Transverse colon (tissue), 4 donors: Measurements from ENCODE around the gene FCSK. TPM values are rescaled to one million over a fixed set of nuclear protein-coding genes. Genes with fewer than 3 reads are reported as not detected.

Source experiments
- DNase-seq: peaks from one replicate; pipeline ENCODE4 v3.0.0-alpha.2; 2019
- H3K27ac ChIP-seq, 4 donors: fragments of 200-600 bp; sonication (generic); 2 replicates each; pipeline ENCODE4 v1.5.1; 2016 to 2018; ENCODE audit warnings: inconsistent platforms in 4 of 4
- H3K27me3 ChIP-seq: fragments of 200-600 bp; sonication (generic); 2 replicates; pipeline ENCODE4 v1.5.1; 2017; ENCODE audit warnings: inconsistent platforms
- H3K36me3 ChIP-seq, 4 donors: fragments of 200-600 bp; sonication (generic); 2 replicates each; pipeline ENCODE4 v1.5.1; 2017 to 2019; ENCODE audit warnings: inconsistent platforms in 4 of 4
- H3K4me1 ChIP-seq, 4 donors: fragments of 200-600 bp; sonication (generic); 2 replicates each; pipeline ENCODE4 v1.5.1; 2017 to 2020; ENCODE audit warnings: inconsistent platforms in 4 of 4
- H3K4me3 ChIP-seq, 4 donors: fragments of 200-600 bp; sonication (generic); 1 replicate in 1 of 4; 2 replicates in 3 of 4; pipeline versions ENCODE4 v1.5.1 to v1.6.1; 2017 to 2019; ENCODE audit warnings: inconsistent platforms in 4 of 4
- H3K9me3 ChIP-seq, 2 donors: fragments of 200-600 bp; sonication (generic); 2 replicates each; pipeline ENCODE4 v1.5.1; 2017 to 2019; ENCODE audit warnings: inconsistent platforms in 2 of 2
- CTCF ChIP-seq, 5 experiments: fragments of 200-600 bp in 3 of 5; fragments of 450-650 bp in 2 of 5; sonication (generic) in 3 of 5; IDR thresholded peaks; 1 replicate in 2 of 5; 2 replicates in 3 of 5; pipeline ENCODE4 v1.5.1; 2016 to 2017; ENCODE audit warnings: antibody characterized with exemption in 5 of 5, inconsistent platforms in 3 of 5, mild to moderate bottlenecking in 2 of 5, moderate library complexity in 1 of 5
- EP300 ChIP-seq: sonication (generic); formaldehyde crosslinking; IDR thresholded peaks from one replicate; pipeline ENCODE4 v1.6.1; 2017; ENCODE audit warnings: antibody characterized with exemption, low read depth
- POLR2A ChIP-seq: fragments of 450-650 bp; IDR thresholded peaks from one replicate; pipeline ENCODE4 v1.6.1; 2016; ENCODE audit warnings: antibody characterized with exemption, mild to moderate bottlenecking, moderate library complexity
- POLR2AphosphoS5 ChIP-seq, 3 donors: sonication (generic); formaldehyde crosslinking; IDR thresholded peaks; one replicate each; pipeline ENCODE4 v1.6.1; 2016; ENCODE audit warnings: antibody characterized with exemption in 3 of 3
- WGBS, 2 donors: methylation state at CpG; one replicate each; pipeline ENCODE4 v1.1.5; 2018; ENCODE audit warnings: low coverage in 1 of 2; 5-methylcytosine and 5-hydroxymethylcytosine counted together
- in situ Hi-C, 4 donors: fragments of 200-750 bp; cut with MboI; loops; one replicate each; pipeline versions ENCODE4 v1.15.0 to v1.15.1; 2017; ENCODE audit warnings: low sequenced_read_pairs in 3 of 4, low pct_ligation_motif_present in 1 of 4, low pct_unique_long_range_greater_than_20kb in 1 of 4
- intact Hi-C: fragments of 100-400 bp; cut with DNase I; formaldehyde crosslinking; loops from one replicate; pipeline ENCODE4 v1.15.1; 2023; ENCODE audit warnings: low total_unique reads
- total RNA-seq, 4 donors: library from RNA; depleted of rRNA; stranded (reverse); fragments of >200 nt; gene quantifications; one replicate each; pipeline ENCODE4 v1.1.0, GENCODE V29; 2016

The FCSK gene
- total RNA-seq, 4 donors from 2014 or later: 38.5 to 62.7 (median 43.1) TPM

- WGBS, 2 donors: 84% methylated on average over 17 of the region's 17 CpGs; no CpG with 5 or more reads in 1 of the 2 donors
- no peak for DNase-seq
- intact Hi-C loops: no loop called here
- no peak overlapping the region for H3K4me3 ChIP-seq
- in situ Hi-C loops: no loop called here
- peaks cover 0 to 17% (median 7%) of the 10 kb centered on the region in 4 donors for H3K36me3 ChIP-seq
- no peaks in the 10 kb centered on the region for H3K27me3 ChIP-seq
- no peaks in the 10 kb centered on the region for H3K9me3 ChIP-seq
- H3K4me1 ChIP-seq: no peaks in the 10 kb centered on the region
- H3K27ac ChIP-seq: no peak overlapping the region
- TF ChIP-seq POLR2A: no peak
- no peak for TF ChIP-seq CTCF (IDR thresholded peaks at IDR 0.05)
- no peak for TF ChIP-seq POLR2AphosphoS5 (IDR thresholded peaks at IDR 0.05)
- no peak for TF ChIP-seq EP300
These were observed 26.0 kb downstream of the FCSK start for GRCh38 chr16:70480127-70481105.

GRCh38 chr16:70481929-70482536, 27.6 kb downstream of the FCSK start:
- intact Hi-C loops (no loop called here), in situ Hi-C loops (no loop called here)
- Histone ChIP-seq H3K27ac (no peak overlapping the region), H3K9me3 (no peaks in the 10 kb centered on the region), H3K4me3 (no peak overlapping the region), H3K27me3 (no peaks in the 10 kb centered on the region), H3K4me1 (no peaks in the 10 kb centered on the region), H3K36me3 (peaks cover 0 to 17% (median 7%) of the 10 kb centered on the region in 4 donors)
- 85% methylated on average over 7 of the region's 7 CpGs; no CpG with 5 or more reads in 1 of the 2 donors for WGBS, 2 donors
- no peak for DNase-seq
- TF ChIP-seq POLR2A: no peak

GRCh38 chr16:70482624-70483023, 28.2 kb downstream of the FCSK start:
- intact Hi-C loops: no loop called here
- WGBS, 2 donors: 40 to 81% methylated on average over 1 to 5 of the region's 5 CpGs
- H3K4me3 ChIP-seq: no peak overlapping the region
- H3K36me3 ChIP-seq: peaks cover 0 to 17% (median 7%) of the 10 kb centered on the region in 4 donors
- no peak for DNase-seq
- no peaks in the 10 kb centered on the region for H3K9me3 ChIP-seq
- H3K4me1 ChIP-seq: no peaks in the 10 kb centered on the region
- no peak for TF ChIP-seq EP300
- TF ChIP-seq POLR2A: no peak
- TF ChIP-seq POLR2AphosphoS5 (IDR thresholded peaks at IDR 0.05): no peak
- no peak for TF ChIP-seq CTCF (IDR thresholded peaks at IDR 0.05)
- H3K27ac ChIP-seq: no peak overlapping the region
- in situ Hi-C loops: no loop called here
- no peaks in the 10 kb centered on the region for H3K27me3 ChIP-seq

GRCh38 chr16:70483426-70483825, 29.0 kb downstream of the FCSK start:
- TF ChIP-seq EP300 (no peak), CTCF (IDR thresholded peaks at IDR 0.05) (no peak), POLR2A (no peak), POLR2AphosphoS5 (IDR thresholded peaks at IDR 0.05) (no peak)
- intact Hi-C loops: no loop called here
- H3K27me3 ChIP-seq: no peaks in the 10 kb centered on the region
- no peaks in the 10 kb centered on the region for H3K4me1 ChIP-seq
- no peak for DNase-seq
- no peaks in the 10 kb centered on the region for H3K9me3 ChIP-seq
- no peak overlapping the region for H3K27ac ChIP-seq
- WGBS, 2 donors: 80 to 81% methylated on average over 2 to 5 of the region's 5 CpGs
- no peak overlapping the region for H3K4me3 ChIP-seq
- H3K36me3 ChIP-seq: peaks cover 0 to 17% (median 7%) of the 10 kb centered on the region in 4 donors
- in situ Hi-C loops: no loop called here
